ENCODE data around the gene NFAT5.

GRCh38 chr16:69632828-69633227, 67.1 kb downstream of the NFAT5 start:
- TF ChIP-seq POLR2A (IDR thresholded peaks at IDR 0.05) (no peak), POLR2AphosphoS5 (IDR thresholded peaks at IDR 0.05) (no peak), CTCF (IDR thresholded peaks at IDR 0.05) (no peak), EP300 (IDR thresholded peaks at IDR 0.05) (no peak)
